AG04450 (cell line): ENCODE data around the gene CCDC141. TPM values are rescaled to one million over a fixed set of nuclear protein-coding genes. Genes with fewer than 3 reads are reported as not detected.

Experiments used
- CTCF ChIA-PET: fragments of 300-600, 350-600 bp; formaldehyde crosslinking; extraction: SDS; loops from one replicate; lab custom pipeline; 2022; ENCODE audit warnings: antibody characterized with exemption, inconsistent platforms; lab: Charles Lee
- POLR2A ChIA-PET: fragments of 350-600 bp; formaldehyde crosslinking; extraction: SDS; loops from one replicate; lab custom pipeline; 2021; ENCODE audit warnings: antibody characterized with exemption, inconsistent platforms; lab: Yijun Ruan, JAX
- DNase-seq: peaks from one replicate; pipeline ENCODE4 v3.0.0-alpha.2; 2011; ENCODE audit warnings: low read depth, low spot score
- H3K27ac ChIP-seq: one replicate; pipeline ENCODE4 v1.5.1; 2012; ENCODE audit warnings: low read depth, low read length, control low read depth
- H3K27me3 ChIP-seq: one replicate; pipeline ENCODE4 v1.6.0; 2012; ENCODE audit warnings: low read length; ENCODE audit not compliant: control insufficient read depth, insufficient read depth
- H3K4me3 ChIP-seq: 2 replicates; pipeline ENCODE4 v1.5.1; 2011; ENCODE audit warnings: mild to moderate bottlenecking, low read depth, low read length, control low read depth
- H3K9me3 ChIP-seq: 2 replicates; pipeline ENCODE4 v1.5.1; 2012; ENCODE audit warnings: low read length; ENCODE audit not compliant: control insufficient read depth, insufficient read depth
- CTCF ChIP-seq: IDR thresholded peaks from 2 replicates; pipeline ENCODE4 v1.5.1; 2011; ENCODE audit warnings: low read depth, low read length, control low read depth, inconsistent platforms
- polyA plus RNA-seq: library from polyadenylated mRNA; depleted of rRNA; stranded (reverse); fragments of >200 nt; gene quantifications from 2 replicates; pipeline ENCODE4 v1.2.3, GENCODE V29; 2011

The CCDC141 gene
- polyA plus RNA-seq, 1 experiment: not detected

- ChIA-PET CTCF (no interaction called here), POLR2A (no interaction called here)
- DNase-seq: no peak
- Histone ChIP-seq H3K9me3 (no peaks in the 10 kb centered on the region), H3K4me3 (no peak overlapping the region), H3K27ac (no peak overlapping the region), H3K27me3 (no peaks in the 10 kb centered on the region)
- TF ChIP-seq CTCF: no peak
Measured at GRCh38 chr2:178829981-178830380, 220.0 kb downstream of the CCDC141 start.

GRCh38 chr2:178829299-178829960 lies 220.5 kb downstream of the CCDC141 start:
- POLR2A ChIA-PET: no interaction called here
- H3K9me3 ChIP-seq: no peaks in the 10 kb centered on the region
- CTCF ChIA-PET: no interaction called here

GRCh38 chr2:178828486-178828881 lies 221.5 kb downstream of the CCDC141 start:
- POLR2A ChIA-PET: no interaction called here
- CTCF ChIA-PET: no interaction called here
- no peak for DNase-seq

More at GRCh38 chr2:178829299-178829960, 220.5 kb downstream of the CCDC141 start:
- Histone ChIP-seq H3K27me3 (no peaks in the 10 kb centered on the region), H3K27ac (no peak overlapping the region), H3K4me3 (no peak overlapping the region)
- TF ChIP-seq CTCF: no peak
- no peak for DNase-seq

GRCh38 chr2:178827739-178828485 lies 222.0 kb downstream of the CCDC141 start:
- no peak for TF ChIP-seq CTCF
- H3K9me3 ChIP-seq: no peaks in the 10 kb centered on the region
- ChIA-PET POLR2A (no interaction called here), CTCF (interaction anchor here (1.3 kb wide), 1 partner anchor 66 kb away, joined by 4 read pairs; no protein-coding TSS in a partner anchor)
- H3K27me3 ChIP-seq: no peaks in the 10 kb centered on the region
- no peak overlapping the region for H3K27ac ChIP-seq
- no peak overlapping the region for H3K4me3 ChIP-seq
- DNase-seq: no peak

More at GRCh38 chr2:178828486-178828881, 221.5 kb downstream of the CCDC141 start:
- H3K9me3 ChIP-seq: no peaks in the 10 kb centered on the region
- H3K4me3 ChIP-seq: no peak overlapping the region
- H3K27ac ChIP-seq: no peak overlapping the region
- H3K27me3 ChIP-seq: no peaks in the 10 kb centered on the region
- no peak for TF ChIP-seq CTCF

GRCh38 chr2:178827111-178827510 lies 222.8 kb downstream of the CCDC141 start:
- H3K27ac ChIP-seq: no peak overlapping the region
- TF ChIP-seq CTCF: no peak
- ChIA-PET CTCF (interaction anchor here (1.3 kb wide), 1 partner anchor 66 kb away, joined by 4 read pairs; no protein-coding TSS in a partner anchor), POLR2A (no interaction called here)
- no peaks in the 10 kb centered on the region for H3K27me3 ChIP-seq
- H3K9me3 ChIP-seq: no peaks in the 10 kb centered on the region
- no peak overlapping the region for H3K4me3 ChIP-seq
- DNase-seq: no peak
